IPS-15b (cell line): ENCODE measurements around the gene ACTL10.
A peak's percentile ranks its signal among the peaks of the same experiment; 100 is the strongest.

Experiments
- H3K27me3 ChIP-seq: one replicate; pipeline ENCODE4 v1.6.1; 2013; ENCODE audit warnings: low read length; ENCODE audit not compliant: control insufficient read depth, insufficient read depth
- H3K36me3 ChIP-seq: one replicate; pipeline ENCODE4 v1.6.1; 2013; ENCODE audit warnings: low read length; ENCODE audit not compliant: control insufficient read depth, insufficient read depth
- H3K4me1 ChIP-seq: one replicate; pipeline ENCODE4 v1.6.1; 2013; ENCODE audit warnings: mild to moderate bottlenecking, low read length; ENCODE audit not compliant: control insufficient read depth, insufficient read depth
- H3K4me3 ChIP-seq: one replicate; pipeline ENCODE4 v1.5.1; 2013; ENCODE audit warnings: low read depth, low read length
- H3K9ac ChIP-seq: one replicate; pipeline ENCODE4 v1.6.1; 2013; ENCODE audit warnings: low read depth, mild to moderate bottlenecking, low read length
- H3K9me3 ChIP-seq: one replicate; pipeline ENCODE4 v1.6.1; 2013; ENCODE audit warnings: mild to moderate bottlenecking, low read length; ENCODE audit not compliant: control insufficient read depth, insufficient read depth

ACTL10 gene

DNA sequence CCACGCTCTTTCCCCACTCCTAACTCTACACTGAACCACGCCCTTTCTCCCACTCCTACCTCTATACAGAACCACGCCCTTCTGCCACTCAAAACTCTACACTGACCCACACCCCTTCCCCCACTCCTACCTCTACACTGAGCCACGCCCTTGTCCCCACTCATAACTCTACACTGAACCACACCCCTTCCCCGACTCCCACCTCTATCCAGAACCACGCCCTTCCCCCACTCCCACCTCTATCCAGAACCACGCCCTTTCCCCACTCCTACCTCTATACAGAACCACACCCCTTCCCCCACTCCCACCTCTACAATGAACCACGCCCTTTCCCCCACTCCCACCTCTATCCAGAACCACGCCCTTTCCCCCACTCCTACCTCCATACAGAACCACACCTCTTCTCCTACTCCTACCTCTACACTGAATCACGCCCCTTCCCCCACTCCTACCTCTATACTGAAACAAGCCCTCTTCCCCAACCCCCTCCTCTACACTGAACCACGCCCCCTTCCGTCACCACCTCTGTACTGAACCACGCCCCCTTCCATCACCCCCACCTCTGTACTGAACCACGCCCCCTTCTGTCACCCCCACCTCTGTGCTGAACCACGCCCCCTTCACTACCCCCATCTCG lies 43.3 kb downstream of the ACTL10 start:
- no peaks in the 10 kb centered on the region for H3K27me3 ChIP-seq
- peaks cover 11% of the 10 kb centered on the region for H3K4me1 ChIP-seq
- H3K36me3 ChIP-seq, result no peaks in the 10 kb centered on the region
- H3K4me3 ChIP-seq, result peak overlapping the region; percentile 35
- no peak overlapping the region for H3K9ac ChIP-seq
- no peaks in the 10 kb centered on the region for H3K9me3 ChIP-seq

DNA sequence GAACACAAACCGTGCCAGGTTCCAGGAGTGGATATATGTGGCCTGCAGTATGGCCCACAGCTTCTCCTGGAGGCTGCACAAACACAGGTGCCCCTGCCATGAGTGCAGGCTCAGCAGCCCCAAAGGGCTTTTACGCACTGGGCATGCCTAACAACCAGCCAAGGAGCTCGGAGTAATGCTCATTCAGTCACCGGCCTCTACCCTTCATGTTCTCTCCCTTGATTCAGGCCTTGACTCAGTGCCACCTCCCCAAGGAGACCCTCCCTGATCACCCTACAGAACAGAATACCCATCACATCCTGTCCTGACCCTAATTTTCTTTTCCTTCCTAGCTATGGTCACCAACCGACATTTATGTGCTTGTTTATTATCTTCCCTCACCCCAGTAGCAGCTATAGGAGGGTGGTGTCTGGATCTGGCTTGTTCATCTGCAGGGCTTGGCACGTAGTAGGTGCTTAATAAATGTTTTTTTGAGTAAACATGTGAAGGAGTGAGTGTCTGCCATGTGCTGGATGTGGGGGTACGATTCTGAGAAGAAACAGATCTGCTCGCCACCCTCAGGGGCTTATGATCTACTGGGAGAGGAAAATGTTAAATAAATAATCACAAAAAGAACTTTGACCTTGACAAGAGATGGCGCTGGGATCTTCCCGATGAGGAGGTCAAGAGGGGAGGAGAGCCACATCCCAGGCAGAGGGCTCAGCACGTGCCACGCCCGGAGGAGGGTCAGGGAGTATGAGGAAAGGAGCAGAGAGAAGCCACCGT lies 44.1 kb downstream of the ACTL10 start:
- no peaks in the 10 kb centered on the region for H3K27me3 ChIP-seq
- no peaks in the 10 kb centered on the region for H3K9me3 ChIP-seq
- no peaks in the 10 kb centered on the region for H3K36me3 ChIP-seq
- peaks cover 11% of the 10 kb centered on the region for H3K4me1 ChIP-seq
- H3K4me3 ChIP-seq, result no peak overlapping the region
- H3K9ac ChIP-seq, result no peak overlapping the region

- Histone ChIP-seq H3K9me3 (no peaks in the 10 kb centered on the region), H3K27me3 (no peaks in the 10 kb centered on the region), H3K9ac (no peak overlapping the region), H3K36me3 (no peaks in the 10 kb centered on the region), H3K4me1 (peaks cover 11% of the 10 kb centered on the region), H3K4me3 (no peak overlapping the region)
Measured at GRCh38 chr20:33711446-33711738, 44.6 kb downstream of the ACTL10 start.

GRCh38 chr20:33713865-33714367 lies 47.2 kb downstream of the ACTL10 start:
- Histone ChIP-seq H3K27me3 (no peaks in the 10 kb centered on the region), H3K36me3 (no peaks in the 10 kb centered on the region), H3K9me3 (no peaks in the 10 kb centered on the region), H3K9ac (no peak overlapping the region), H3K4me1 (peaks cover 11% of the 10 kb centered on the region), H3K4me3 (no peak overlapping the region)

- no peaks in the 10 kb centered on the region for H3K27me3 ChIP-seq
- H3K36me3 ChIP-seq, result no peaks in the 10 kb centered on the region
- H3K4me1 ChIP-seq, result no peaks in the 10 kb centered on the region
- H3K9ac ChIP-seq, result no peak overlapping the region
- H3K9me3 ChIP-seq, result no peaks in the 10 kb centered on the region
- no peak overlapping the region for H3K4me3 ChIP-seq
Measured at GRCh38 chr20:33716498-33716897, 49.8 kb downstream of the ACTL10 start.
